Stimulated activated memory B cell treated with anti-CD40 and anti-IgM and Interleukin-4, amounts not matched to agents 10 μg/mL and 1 μg/mL and 100 μg/mL, for 72 hours (primary cell): ENCODE measurements around the gene RNF223.
"Not testable (repeated sequence)": the region's sequence is repeated elsewhere in the genome, so short reads cannot be mapped to it uniquely, and the experiment has no call there.

Source experiments
- ATAC-seq: fragments of 150-1000 bp; cut with Tn5 transposase; 2 replicates; pipeline ENCODE4 v1.10.0; 2021
- H3K27ac Mint-ChIP-seq: one replicate; pipeline ENCODE4 v1.8.0; 2022; ENCODE audit warnings: mild to moderate bottlenecking, mixed read lengths
- H3K27me3 Mint-ChIP-seq: one replicate; pipeline ENCODE4 v1.8.0; 2022; ENCODE audit warnings: mixed read lengths
- H3K36me3 Mint-ChIP-seq: one replicate; pipeline ENCODE4 v1.8.0; 2022; ENCODE audit warnings: mixed read lengths
- H3K4me1 Mint-ChIP-seq: one replicate; pipeline ENCODE4 v1.8.0; 2022; ENCODE audit warnings: mixed read lengths
- H3K4me3 Mint-ChIP-seq: one replicate; pipeline ENCODE4 v1.8.0; 2022; ENCODE audit warnings: mild to moderate bottlenecking, moderate library complexity, mixed read lengths
- H3K9me3 Mint-ChIP-seq: one replicate; pipeline ENCODE4 v1.8.0; 2022; ENCODE audit warnings: mixed read lengths

Gene RNF223

GRCh38 chr1:1072849-1073742 is 1.0 kb downstream of the RNF223 start:
- H3K9me3 Mint-ChIP-seq: no peaks in the 10 kb centered on the region
- peaks cover 5% of the 10 kb centered on the region for H3K36me3 Mint-ChIP-seq
- peaks cover 26% of the 10 kb centered on the region for H3K27me3 Mint-ChIP-seq
- no peak for ATAC-seq
- no peak overlapping the region for H3K4me3 Mint-ChIP-seq
- no peak overlapping the region for H3K27ac Mint-ChIP-seq
- peaks cover 21% of the 10 kb centered on the region for H3K4me1 Mint-ChIP-seq

- H3K27me3 Mint-ChIP-seq: peaks cover 26% of the 10 kb centered on the region
- H3K4me3 Mint-ChIP-seq: no peak overlapping the region
- H3K36me3 Mint-ChIP-seq: peaks cover 6% of the 10 kb centered on the region
- no peak for ATAC-seq
- H3K27ac Mint-ChIP-seq: no peak overlapping the region
- H3K9me3 Mint-ChIP-seq: no peaks in the 10 kb centered on the region
- peaks cover 23% of the 10 kb centered on the region for H3K4me1 Mint-ChIP-seq
Observed at GRCh38 chr1:1072299-1072848, 1.7 kb downstream of the RNF223 start.

GRCh38 chr1:1071486-1072298 is 2.4 kb downstream of the RNF223 start:
- Mint-ChIP-seq H3K9me3 (no peaks in the 10 kb centered on the region), H3K4me3 (no peak overlapping the region), H3K27ac (no peak overlapping the region), H3K27me3 (peaks cover 26% of the 10 kb centered on the region), H3K36me3 (peaks cover 6% of the 10 kb centered on the region), H3K4me1 (peaks cover 23% of the 10 kb centered on the region)
- no peak for ATAC-seq

GRCh38 chr1:1069711-1070676 is 4.1 kb downstream of the RNF223 start:
- peaks cover 30% of the 10 kb centered on the region for H3K4me1 Mint-ChIP-seq
- ATAC-seq: peak; percentile 40
- peak overlapping the region; percentile 80 for H3K4me3 Mint-ChIP-seq
- H3K27me3 Mint-ChIP-seq: peaks cover 19% of the 10 kb centered on the region
- peaks cover 6% of the 10 kb centered on the region for H3K36me3 Mint-ChIP-seq
- peak overlapping the region; percentile 96 for H3K27ac Mint-ChIP-seq
- H3K9me3 Mint-ChIP-seq: no peaks in the 10 kb centered on the region

GRCh38 chr1:1069056-1069710 is 4.9 kb downstream of the RNF223 start:
- Mint-ChIP-seq H3K27ac (no peak overlapping the region), H3K4me1 (peaks cover 36% of the 10 kb centered on the region), H3K27me3 (peaks cover 11% of the 10 kb centered on the region), H3K4me3 (peak overlapping the region; percentile 85), H3K9me3 (no peaks in the 10 kb centered on the region), H3K36me3 (peaks cover 6% of the 10 kb centered on the region)
- peak; percentile 66 for ATAC-seq

GRCh38 chr1:1068517-1069055 is 5.5 kb downstream of the RNF223 start:
- H3K4me1 Mint-ChIP-seq: peaks cover 38% of the 10 kb centered on the region
- H3K4me3 Mint-ChIP-seq: peak overlapping the region; percentile 85
- peak overlapping the region; percentile 35 for H3K27ac Mint-ChIP-seq
- ATAC-seq: peak; percentile 62
- peaks cover 6% of the 10 kb centered on the region for H3K36me3 Mint-ChIP-seq
- peaks cover 8% of the 10 kb centered on the region for H3K27me3 Mint-ChIP-seq
- H3K9me3 Mint-ChIP-seq: no peaks in the 10 kb centered on the region

- peaks cover 7% of the 10 kb centered on the region for H3K27me3 Mint-ChIP-seq
- peaks cover 6% of the 10 kb centered on the region for H3K36me3 Mint-ChIP-seq
- peaks cover 42% of the 10 kb centered on the region for H3K4me1 Mint-ChIP-seq
- ATAC-seq: no peak
- peak overlapping the region; percentile 85 for H3K4me3 Mint-ChIP-seq
- H3K27ac Mint-ChIP-seq: peak overlapping the region; percentile 35
- no peaks in the 10 kb centered on the region for H3K9me3 Mint-ChIP-seq
Observed at GRCh38 chr1:1067860-1068516, 6.1 kb downstream of the RNF223 start.

- Mint-ChIP-seq H3K9me3 (no peaks in the 10 kb centered on the region), H3K27me3 (peaks cover 1% of the 10 kb centered on the region), H3K4me3 (no peak overlapping the region), H3K4me1 (peaks cover 48% of the 10 kb centered on the region), H3K36me3 (peaks cover 6% of the 10 kb centered on the region), H3K27ac (no peak overlapping the region)
- ATAC-seq: no peak
Observed at GRCh38 chr1:1067284-1067859, 6.7 kb downstream of the RNF223 start.

- ATAC-seq: no peak
- H3K27me3 Mint-ChIP-seq: no peaks in the 10 kb centered on the region
- no peak overlapping the region for H3K27ac Mint-ChIP-seq
- no peaks in the 10 kb centered on the region for H3K9me3 Mint-ChIP-seq
- H3K4me1 Mint-ChIP-seq: peaks cover 51% of the 10 kb centered on the region
- no peak overlapping the region for H3K4me3 Mint-ChIP-seq
- H3K36me3 Mint-ChIP-seq: peaks cover 6% of the 10 kb centered on the region
Observed at GRCh38 chr1:1066403-1067283, 7.5 kb downstream of the RNF223 start.

- H3K27me3 Mint-ChIP-seq, ATAC-seq, H3K36me3 Mint-ChIP-seq, H3K4me3 Mint-ChIP-seq, H3K9me3 Mint-ChIP-seq: not testable (repeated sequence)
- H3K27ac Mint-ChIP-seq: peak overlapping the region; percentile 26
- H3K4me1 Mint-ChIP-seq: peaks cover 55% of the 10 kb centered on the region
Observed at GRCh38 chr1:1065940-1066304, 8.2 kb downstream of the RNF223 start.

- H3K36me3 Mint-ChIP-seq: peaks cover 9% of the 10 kb centered on the region
- H3K4me3 Mint-ChIP-seq: peak overlapping the region; percentile 55
- no peak for ATAC-seq
- peak overlapping the region; percentile 26 for H3K27ac Mint-ChIP-seq
- H3K9me3 Mint-ChIP-seq: no peaks in the 10 kb centered on the region
- peaks cover 55% of the 10 kb centered on the region for H3K4me1 Mint-ChIP-seq
- H3K27me3 Mint-ChIP-seq: peaks cover 10% of the 10 kb centered on the region
Observed at GRCh38 chr1:1065265-1065939, 8.7 kb downstream of the RNF223 start.
